GM18508 (cell line): Measurements from ENCODE around the gene SPP2.

Experiments
- ATAC-seq: cut with Tn5 transposase; IDR thresholded peaks from one replicate; pipeline ENCODE4 v1.9.1; 2021; ENCODE audit warnings: moderate number of reproducible peaks; ENCODE audit not compliant: insufficient read depth, unreplicated experiment

Gene SPP2

GRCh38 chr2:234050455-234051135 lies at the start of gene SPP2:
TSS of gene SPP2 (plus strand) at chr2:234050702. CDS start at chr2:234050787, 85 bp downstream.
- ATAC-seq: no peak

GRCh38 chr2:234001380-234002160 lies 48.9 kb upstream of the SPP2 start:
- ATAC-seq: no peak

GRCh38 chr2:234002281-234002680 lies 48.2 kb upstream of the SPP2 start:
- ATAC-seq: no peak

GRCh38 chr2:234003972-234004617 lies 46.4 kb upstream of the SPP2 start:
- ATAC-seq: no peak

- ATAC-seq: no peak
Observed at GRCh38 chr2:234005126-234005525, 45.4 kb upstream of the SPP2 start.

GRCh38 chr2:234006501-234006900 lies 44.0 kb upstream of the SPP2 start:
- no peak for ATAC-seq

GRCh38 chr2:234014427-234014826 lies 36.1 kb upstream of the SPP2 start:
- no peak for ATAC-seq

- no peak for ATAC-seq
Observed at GRCh38 chr2:234015861-234016260, 34.6 kb upstream of the SPP2 start.

GRCh38 chr2:234019896-234020295 lies 30.6 kb upstream of the SPP2 start:
- no peak for ATAC-seq

GRCh38 chr2:234020332-234020731 lies 30.2 kb upstream of the SPP2 start:
- ATAC-seq: no peak

GRCh38 chr2:234022424-234022823 lies 28.1 kb upstream of the SPP2 start:
- no peak for ATAC-seq

GRCh38 chr2:234024304-234024703 lies 26.2 kb upstream of the SPP2 start:
- ATAC-seq: no peak

GRCh38 chr2:234025466-234025865 lies 25.0 kb upstream of the SPP2 start:
- no peak for ATAC-seq

- ATAC-seq: no peak
Observed at GRCh38 chr2:234025891-234026401, 24.6 kb upstream of the SPP2 start.

GRCh38 chr2:234026693-234027254 lies 23.7 kb upstream of the SPP2 start:
- ATAC-seq: no peak

GRCh38 chr2:234027641-234028040 lies 22.9 kb upstream of the SPP2 start:
- no peak for ATAC-seq

- ATAC-seq: no peak
Observed at GRCh38 chr2:234029150-234029733, 21.3 kb upstream of the SPP2 start.

- ATAC-seq: no peak
Observed at GRCh38 chr2:234031207-234031606, 19.3 kb upstream of the SPP2 start.

GRCh38 chr2:234032279-234032856 lies 18.1 kb upstream of the SPP2 start:
- no peak for ATAC-seq

- ATAC-seq: no peak
Observed at GRCh38 chr2:234033174-234033573, 17.3 kb upstream of the SPP2 start.
